ENCODE measurements around the gene ADTRP.

ADTRP gene

DNA sequence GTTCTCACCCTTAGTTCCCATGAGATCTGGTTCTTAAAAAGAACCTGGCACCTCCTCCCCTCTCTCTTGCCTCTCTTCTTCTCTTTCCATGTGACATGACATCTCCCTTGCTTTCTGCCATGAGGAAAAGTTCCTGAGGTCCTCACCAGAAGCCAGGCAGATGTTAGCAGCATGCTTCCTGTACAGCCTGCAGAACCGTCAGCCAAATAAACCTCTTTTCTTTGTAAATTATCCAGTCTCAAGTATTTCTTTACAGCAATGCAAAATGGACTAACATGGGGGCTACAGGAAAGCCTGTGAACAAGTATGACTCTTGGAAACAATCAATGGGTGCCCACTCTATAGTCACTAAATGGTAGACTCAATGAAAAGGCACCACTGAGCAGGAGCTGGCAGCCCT lies 34.5 kb downstream of the ADTRP start:
- TF ChIP-seq ZC3H10 (CRISPR knock-in tag; IDR thresholded peaks at IDR 0.05), result no peak
- TF ChIP-seq ISL1 (CRISPR knock-in tag; IDR thresholded peaks at IDR 0.05), result no peak
- TF ChIP-seq BACH2 (CRISPR knock-in tag; IDR thresholded peaks at IDR 0.05; ENCODE audit: borderline replicate concordance), result no peak
- TF ChIP-seq CSDC2 (CRISPR knock-in tag; IDR thresholded peaks at IDR 0.05), result no peak
- no peak for TF ChIP-seq ZFP3 (CRISPR knock-in tag; IDR thresholded peaks at IDR 0.05)
- no peak for ATAC-seq

DNA sequence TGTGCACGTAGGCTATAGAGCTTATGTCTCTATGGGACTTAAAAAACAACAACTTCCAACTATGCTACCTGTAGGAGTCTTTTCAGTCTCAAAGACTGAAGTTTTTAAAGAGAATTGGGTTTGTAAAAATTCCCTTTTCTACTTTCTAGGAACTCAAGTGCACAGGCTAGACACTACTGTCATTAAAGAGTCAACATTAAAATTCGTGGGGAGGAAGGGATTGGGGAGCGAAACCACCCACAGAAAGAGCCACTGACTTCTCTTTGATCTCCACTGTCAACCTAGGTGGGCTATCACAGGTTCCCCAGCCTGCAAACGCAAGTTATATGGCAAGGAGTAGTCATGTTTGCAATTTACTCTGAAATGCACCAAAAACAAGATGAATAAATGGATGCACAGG lies 37.7 kb downstream of the ADTRP start:
- no peak for TF ChIP-seq OSR1 (CRISPR knock-in tag; IDR thresholded peaks at IDR 0.05)
- TF ChIP-seq ZFP30 (CRISPR knock-in tag; IDR thresholded peaks at IDR 0.05), result no peak
- TF ChIP-seq SNAI2 (CRISPR knock-in tag; IDR thresholded peaks at IDR 0.05), result no peak
- TF ChIP-seq RARB (CRISPR knock-in tag; IDR thresholded peaks at IDR 0.05), result no peak
- TF ChIP-seq ARNTL (CRISPR knock-in tag; IDR thresholded peaks at IDR 0.05; ENCODE audit: borderline replicate concordance, low read depth), result no peak
- TF ChIP-seq, protein P1, sequence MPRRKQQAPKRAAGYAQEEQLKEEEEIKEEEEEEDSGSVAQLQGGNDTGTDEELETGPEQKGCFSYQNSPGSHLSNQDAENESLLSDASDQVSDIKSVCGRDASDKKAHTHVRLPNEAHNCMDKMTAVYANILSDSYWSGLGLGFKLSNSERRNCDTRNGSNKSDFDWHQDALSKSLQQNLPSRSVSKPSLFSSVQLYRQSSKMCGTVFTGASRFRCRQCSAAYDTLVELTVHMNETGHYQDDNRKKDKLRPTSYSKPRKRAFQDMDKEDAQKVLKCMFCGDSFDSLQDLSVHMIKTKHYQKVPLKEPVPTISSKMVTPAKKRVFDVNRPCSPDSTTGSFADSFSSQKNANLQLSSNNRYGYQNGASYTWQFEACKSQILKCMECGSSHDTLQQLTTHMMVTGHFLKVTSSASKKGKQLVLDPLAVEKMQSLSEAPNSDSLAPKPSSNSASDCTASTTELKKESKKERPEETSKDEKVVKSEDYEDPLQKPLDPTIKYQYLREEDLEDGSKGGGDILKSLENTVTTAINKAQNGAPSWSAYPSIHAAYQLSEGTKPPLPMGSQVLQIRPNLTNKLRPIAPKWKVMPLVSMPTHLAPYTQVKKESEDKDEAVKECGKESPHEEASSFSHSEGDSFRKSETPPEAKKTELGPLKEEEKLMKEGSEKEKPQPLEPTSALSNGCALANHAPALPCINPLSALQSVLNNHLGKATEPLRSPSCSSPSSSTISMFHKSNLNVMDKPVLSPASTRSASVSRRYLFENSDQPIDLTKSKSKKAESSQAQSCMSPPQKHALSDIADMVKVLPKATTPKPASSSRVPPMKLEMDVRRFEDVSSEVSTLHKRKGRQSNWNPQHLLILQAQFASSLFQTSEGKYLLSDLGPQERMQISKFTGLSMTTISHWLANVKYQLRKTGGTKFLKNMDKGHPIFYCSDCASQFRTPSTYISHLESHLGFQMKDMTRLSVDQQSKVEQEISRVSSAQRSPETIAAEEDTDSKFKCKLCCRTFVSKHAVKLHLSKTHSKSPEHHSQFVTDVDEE (CRISPR knock-in tag; IDR thresholded peaks at IDR 0.05), result no peak
- no peak for TF ChIP-seq ZC3H10 (CRISPR knock-in tag; IDR thresholded peaks at IDR 0.05)
- no peak for TF ChIP-seq TCF4 (CRISPR knock-in tag; IDR thresholded peaks at IDR 0.05; ENCODE audit: borderline replicate concordance)
- TF ChIP-seq, protein P2, sequence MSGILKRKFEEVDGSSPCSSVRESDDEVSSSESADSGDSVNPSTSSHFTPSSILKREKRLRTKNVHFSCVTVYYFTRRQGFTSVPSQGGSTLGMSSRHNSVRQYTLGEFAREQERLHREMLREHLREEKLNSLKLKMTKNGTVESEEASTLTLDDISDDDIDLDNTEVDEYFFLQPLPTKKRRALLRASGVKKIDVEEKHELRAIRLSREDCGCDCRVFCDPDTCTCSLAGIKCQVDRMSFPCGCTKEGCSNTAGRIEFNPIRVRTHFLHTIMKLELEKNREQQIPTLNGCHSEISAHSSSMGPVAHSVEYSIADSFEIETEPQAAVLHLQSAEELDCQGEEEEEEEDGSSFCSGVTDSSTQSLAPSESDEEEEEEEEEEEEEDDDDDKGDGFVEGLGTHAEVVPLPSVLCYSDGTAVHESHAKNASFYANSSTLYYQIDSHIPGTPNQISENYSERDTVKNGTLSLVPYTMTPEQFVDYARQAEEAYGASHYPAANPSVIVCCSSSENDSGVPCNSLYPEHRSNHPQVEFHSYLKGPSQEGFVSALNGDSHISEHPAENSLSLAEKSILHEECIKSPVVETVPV (CRISPR knock-in tag; IDR thresholded peaks at IDR 0.05), result no peak
- ATAC-seq, result no peak

DNA sequence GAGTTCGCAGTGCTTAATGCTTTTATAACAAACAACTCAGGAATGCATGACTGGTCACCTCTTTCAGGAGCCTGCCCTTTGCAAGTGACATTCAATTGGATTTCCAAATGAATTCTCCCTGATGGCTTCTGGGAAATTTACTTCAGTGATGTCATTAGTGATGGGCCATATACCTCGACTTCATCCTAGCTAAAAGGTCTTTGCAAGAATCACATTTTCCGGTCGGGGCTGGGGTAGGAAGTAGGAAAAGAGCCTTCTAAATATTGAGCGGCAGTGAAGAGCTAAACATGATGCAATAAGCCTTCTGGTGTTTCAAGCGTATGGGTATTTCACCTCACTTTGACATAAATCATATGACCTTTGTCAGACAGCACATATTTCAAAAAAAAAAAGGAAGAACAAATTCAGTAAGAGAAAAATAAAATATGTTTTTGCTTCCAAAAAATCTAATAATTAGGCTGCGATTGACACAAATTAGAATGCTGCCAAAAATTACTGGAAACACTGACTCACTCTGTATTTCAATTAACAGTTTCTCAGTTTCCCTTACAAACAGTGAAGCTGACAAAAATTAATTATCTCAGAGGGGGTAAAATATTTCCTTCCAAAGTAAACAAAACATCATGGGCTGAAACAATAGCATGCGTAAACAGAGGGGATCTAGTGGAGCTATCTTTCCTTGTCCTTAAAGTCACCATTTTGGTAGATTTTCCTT lies 39.8 kb downstream of the ADTRP start:
- no peak for TF ChIP-seq ARNTL (CRISPR knock-in tag; IDR thresholded peaks at IDR 0.05; ENCODE audit: borderline replicate concordance, low read depth)
- TF ChIP-seq, protein P3, sequence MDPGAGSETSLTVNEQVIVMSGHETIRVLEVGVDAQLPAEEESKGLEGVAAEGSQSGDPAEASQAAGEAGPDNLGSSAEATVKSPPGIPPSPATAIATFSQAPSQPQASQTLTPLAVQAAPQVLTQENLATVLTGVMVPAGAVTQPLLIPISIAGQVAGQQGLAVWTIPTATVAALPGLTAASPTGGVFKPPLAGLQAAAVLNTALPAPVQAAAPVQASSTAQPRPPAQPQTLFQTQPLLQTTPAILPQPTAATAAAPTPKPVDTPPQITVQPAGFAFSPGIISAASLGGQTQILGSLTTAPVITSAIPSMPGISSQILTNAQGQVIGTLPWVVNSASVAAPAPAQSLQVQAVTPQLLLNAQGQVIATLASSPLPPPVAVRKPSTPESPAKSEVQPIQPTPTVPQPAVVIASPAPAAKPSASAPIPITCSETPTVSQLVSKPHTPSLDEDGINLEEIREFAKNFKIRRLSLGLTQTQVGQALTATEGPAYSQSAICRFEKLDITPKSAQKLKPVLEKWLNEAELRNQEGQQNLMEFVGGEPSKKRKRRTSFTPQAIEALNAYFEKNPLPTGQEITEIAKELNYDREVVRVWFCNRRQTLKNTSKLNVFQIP (CRISPR knock-in tag; IDR thresholded peaks at IDR 0.05; ENCODE audit: borderline replicate concordance, low read depth), result no peak
- TF ChIP-seq, protein P1 (CRISPR knock-in tag; IDR thresholded peaks at IDR 0.05), result no peak
- TF ChIP-seq, protein P2 (CRISPR knock-in tag; IDR thresholded peaks at IDR 0.05), result no peak
- TF ChIP-seq, protein P4, sequence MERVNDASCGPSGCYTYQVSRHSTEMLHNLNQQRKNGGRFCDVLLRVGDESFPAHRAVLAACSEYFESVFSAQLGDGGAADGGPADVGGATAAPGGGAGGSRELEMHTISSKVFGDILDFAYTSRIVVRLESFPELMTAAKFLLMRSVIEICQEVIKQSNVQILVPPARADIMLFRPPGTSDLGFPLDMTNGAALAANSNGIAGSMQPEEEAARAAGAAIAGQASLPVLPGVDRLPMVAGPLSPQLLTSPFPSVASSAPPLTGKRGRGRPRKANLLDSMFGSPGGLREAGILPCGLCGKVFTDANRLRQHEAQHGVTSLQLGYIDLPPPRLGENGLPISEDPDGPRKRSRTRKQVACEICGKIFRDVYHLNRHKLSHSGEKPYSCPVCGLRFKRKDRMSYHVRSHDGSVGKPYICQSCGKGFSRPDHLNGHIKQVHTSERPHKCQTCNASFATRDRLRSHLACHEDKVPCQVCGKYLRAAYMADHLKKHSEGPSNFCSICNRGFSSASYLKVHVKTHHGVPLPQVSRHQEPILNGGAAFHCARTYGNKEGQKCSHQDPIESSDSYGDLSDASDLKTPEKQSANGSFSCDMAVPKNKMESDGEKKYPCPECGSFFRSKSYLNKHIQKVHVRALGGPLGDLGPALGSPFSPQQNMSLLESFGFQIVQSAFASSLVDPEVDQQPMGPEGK (CRISPR knock-in tag; IDR thresholded peaks at IDR 0.05; ENCODE audit: borderline replicate concordance), result no peak
- no peak for TF ChIP-seq ZNF565 (CRISPR knock-in tag; conservative IDR thresholded peaks at IDR 0.05; ENCODE audit: low read depth)
- TF ChIP-seq BACH2 (CRISPR knock-in tag; IDR thresholded peaks at IDR 0.05; ENCODE audit: borderline replicate concordance), result no peak
- no peak for TF ChIP-seq ISL1 (CRISPR knock-in tag; IDR thresholded peaks at IDR 0.05)
- no peak for TF ChIP-seq OSR1 (CRISPR knock-in tag; IDR thresholded peaks at IDR 0.05)
- TF ChIP-seq, protein P5, sequence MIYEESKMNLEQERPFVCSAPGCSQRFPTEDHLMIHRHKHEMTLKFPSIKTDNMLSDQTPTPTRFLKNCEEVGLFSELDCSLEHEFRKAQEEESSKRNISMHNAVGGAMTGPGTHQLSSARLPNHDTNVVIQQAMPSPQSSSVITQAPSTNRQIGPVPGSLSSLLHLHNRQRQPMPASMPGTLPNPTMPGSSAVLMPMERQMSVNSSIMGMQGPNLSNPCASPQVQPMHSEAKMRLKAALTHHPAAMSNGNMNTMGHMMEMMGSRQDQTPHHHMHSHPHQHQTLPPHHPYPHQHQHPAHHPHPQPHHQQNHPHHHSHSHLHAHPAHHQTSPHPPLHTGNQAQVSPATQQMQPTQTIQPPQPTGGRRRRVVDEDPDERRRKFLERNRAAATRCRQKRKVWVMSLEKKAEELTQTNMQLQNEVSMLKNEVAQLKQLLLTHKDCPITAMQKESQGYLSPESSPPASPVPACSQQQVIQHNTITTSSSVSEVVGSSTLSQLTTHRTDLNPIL (CRISPR knock-in tag; IDR thresholded peaks at IDR 0.05; ENCODE audit: low read depth), result no peak
- TF ChIP-seq GLIS3 (CRISPR knock-in tag; IDR thresholded peaks at IDR 0.05), result no peak
- no peak for TF ChIP-seq ZC3H10 (CRISPR knock-in tag; IDR thresholded peaks at IDR 0.05)
- TF ChIP-seq SNAI2 (CRISPR knock-in tag; IDR thresholded peaks at IDR 0.05), result no peak
- no peak for ATAC-seq

Measured in SK-N-SH treated with all-trans-retinoic acid at 6 μM for 48 hours (cell line).